Neuronal stem cell (in vitro differentiated cells): ENCODE measurements around the gene IRF3.

Source experiments
- DNase-seq: peaks from one replicate; pipeline ENCODE4 v3.0.0-alpha.2; 2013; ENCODE audit warnings: low spot score
- H2AFZ ChIP-seq: one replicate; pipeline ENCODE4 v1.6.1; 2013; ENCODE audit warnings: mild to moderate bottlenecking, low read length, inconsistent platforms
- H2AK5ac ChIP-seq: 2 replicates; pipeline ENCODE4 v1.6.1; 2013; ENCODE audit warnings: low read depth, mild to moderate bottlenecking, inconsistent platforms, low read length, moderate library complexity, mixed read lengths
- H2BK120ac ChIP-seq: 2 replicates; pipeline ENCODE4 v1.6.1; 2013; ENCODE audit warnings: low read depth, mild to moderate bottlenecking, inconsistent platforms, low read length, moderate library complexity, mixed read lengths
- H2BK12ac ChIP-seq: one replicate; pipeline ENCODE4 v1.6.1; 2013; ENCODE audit warnings: low read length, inconsistent platforms
- H2BK15ac ChIP-seq: 2 replicates; pipeline ENCODE4 v1.6.1; 2013; ENCODE audit warnings: mild to moderate bottlenecking, low read length, inconsistent platforms, mixed read lengths
- H2BK5ac ChIP-seq: one replicate; pipeline ENCODE4 v1.6.1; 2013; ENCODE audit warnings: inconsistent platforms, mild to moderate bottlenecking, low read length, moderate library complexity
- H3K14ac ChIP-seq: one replicate; pipeline ENCODE4 v1.6.1; 2013; ENCODE audit warnings: low read length, inconsistent platforms
- H3K18ac ChIP-seq: 2 replicates; pipeline ENCODE4 v1.6.1; 2013; ENCODE audit warnings: low read length, inconsistent platforms
- H3K23ac ChIP-seq: 2 replicates; pipeline ENCODE4 v1.6.1; 2013; ENCODE audit warnings: low read depth, mild to moderate bottlenecking, mixed read lengths, low read length, inconsistent platforms; ENCODE audit not compliant: poor library complexity
- H3K27ac ChIP-seq: replicated peaks from 3 replicates; pipeline ENCODE4 v1.5.1; 2013; ENCODE audit warnings: low read length, inconsistent platforms
- H3K27me3 ChIP-seq, 3 experiments: 2 replicates each; pipeline ENCODE4 v1.6.1; 2013; ENCODE audit warnings: low read length in 3 of 3, mild to moderate bottlenecking in 2 of 3, inconsistent platforms in 1 of 3, low read depth in 1 of 3, mixed read lengths in 1 of 3, moderate library complexity in 1 of 3; ENCODE audit not compliant: control insufficient read depth in 3 of 3, insufficient read depth in 3 of 3
- H3K36me3 ChIP-seq, 2 donors: replicated peaks in 1 of 2; 2 replicates each; pipeline ENCODE4 v1.6.1; 2013; ENCODE audit warnings: low read length in 2 of 2; ENCODE audit not compliant: control insufficient read depth in 2 of 2, insufficient read depth in 2 of 2
- H3K4ac ChIP-seq: 2 replicates; pipeline ENCODE4 v1.6.1; 2013; ENCODE audit warnings: inconsistent platforms, mild to moderate bottlenecking, low read length, moderate library complexity
- H3K4me1 ChIP-seq, 2 donors: 1 replicate in 1 of 2; 2 replicates in 1 of 2; pipeline ENCODE4 v1.6.1; 2013; ENCODE audit warnings: low read length in 2 of 2, low read depth in 1 of 2; ENCODE audit not compliant: control insufficient read depth in 2 of 2, insufficient read depth in 1 of 2
- H3K4me2 ChIP-seq: one replicate; pipeline ENCODE4 v1.6.1; 2013; ENCODE audit warnings: mild to moderate bottlenecking, low read length, inconsistent platforms; ENCODE audit not compliant: insufficient read depth, poor library complexity, severe bottlenecking
- H3K4me3 ChIP-seq, 2 donors: 2 replicates each; pipeline ENCODE4 v1.5.1; 2013; ENCODE audit warnings: low read length in 2 of 2, mild to moderate bottlenecking in 2 of 2, inconsistent platforms in 1 of 2, moderate library complexity in 1 of 2
- H3K79me1 ChIP-seq: one replicate; pipeline ENCODE4 v1.6.1; 2013; ENCODE audit warnings: low read depth, mild to moderate bottlenecking, inconsistent platforms, low read length, moderate library complexity
- H3K9ac ChIP-seq: one replicate; pipeline ENCODE4 v1.6.1; 2013; ENCODE audit warnings: mild to moderate bottlenecking, low read depth, low read length, inconsistent platforms; ENCODE audit not compliant: poor library complexity
- H3K9me3 ChIP-seq, 2 donors: replicated peaks in 1 of 2; 2 replicates each; pipeline versions ENCODE3 to v1.6.1; 2013; ENCODE audit warnings: low read length in 2 of 2, mild to moderate bottlenecking in 2 of 2, inconsistent platforms in 1 of 2, low read depth in 1 of 2, mixed read lengths in 1 of 2, moderate library complexity in 1 of 2; ENCODE audit not compliant: control insufficient read depth in 2 of 2, insufficient read depth in 1 of 2
- H4K8ac ChIP-seq: one replicate; pipeline ENCODE4 v1.6.1; 2013; ENCODE audit warnings: low read depth, mild to moderate bottlenecking, inconsistent platforms, low read length, moderate library complexity
- H4K91ac ChIP-seq: one replicate; pipeline ENCODE4 v1.6.1; 2013; ENCODE audit warnings: low read length, low read depth, mild to moderate bottlenecking, inconsistent platforms; ENCODE audit not compliant: poor library complexity
- WGBS, 2 donors: extraction: QIAGEN DNeasy Blood & Tissue Kit; methylation state at CpG; one replicate each; pipeline ENCODE4 v1.1.7; 2013; ENCODE audit warnings: missing lambda C conversion rate in 2 of 2, mixed read lengths in 1 of 2; ENCODE audit not compliant: insufficient read length in 2 of 2, insufficient replicate concordance in 1 of 2; ENCODE audit errors: extremely low coverage in 2 of 2; 5-methylcytosine and 5-hydroxymethylcytosine counted together

Gene IRF3

GRCh38 chr19:49667473-49667872 lies 1.8 kb upstream of the IRF3 start:
- Histone ChIP-seq H3K18ac (no peak overlapping the region), H3K4me1 (peaks cover 3 to 15% of the 10 kb centered on the region in 2 donors), H3K4me2 (no peak overlapping the region), H3K27me3 (no peaks in the 10 kb centered on the region), H3K23ac (no peak overlapping the region), H3K14ac (no peak overlapping the region), H2BK12ac (no peak overlapping the region), H2BK5ac (no peak overlapping the region), H3K9me3 (no peaks in the 10 kb centered on the region), H3K36me3 (peaks cover 20 to 42% of the 10 kb centered on the region in 2 donors), H2BK120ac (no peak overlapping the region), H3K9ac (no peak overlapping the region), H3K27ac (no peak overlapping the region), H3K79me1 (peaks cover 8% of the 10 kb centered on the region), H2AK5ac (no peak overlapping the region), H2BK15ac (no peak overlapping the region), H4K91ac (no peak overlapping the region), H2AFZ (no peak overlapping the region), H3K4me3 (peak overlapping the region in 1 of 2 donors; percentile 7), H3K4ac (no peak overlapping the region), H4K8ac (no peak overlapping the region)
- no CpG with 5 or more reads among the region's 2 CpGs for WGBS, 2 donors
- no peak for DNase-seq

GRCh38 chr19:49666120-49666444 lies 425 bp upstream of the IRF3 start:
- H3K9ac ChIP-seq: peak overlapping the region; percentile 37
- H4K8ac ChIP-seq: no peak overlapping the region
- no peaks in the 10 kb centered on the region for H3K9me3 ChIP-seq
- H3K4me1 ChIP-seq: peaks cover 3 to 10% of the 10 kb centered on the region in 2 donors
- H3K27ac ChIP-seq: no peak overlapping the region
- no peak overlapping the region for H2BK5ac ChIP-seq
- H2BK15ac ChIP-seq: no peak overlapping the region
- H4K91ac ChIP-seq: no peak overlapping the region
- peaks cover 8% of the 10 kb centered on the region for H3K79me1 ChIP-seq
- no peak overlapping the region for H2BK120ac ChIP-seq
- H3K4me2 ChIP-seq: peak overlapping the region; percentile 74
- H3K18ac ChIP-seq: peak overlapping the region; percentile 68
- no peaks in the 10 kb centered on the region for H3K27me3 ChIP-seq
- no CpG with 5 or more reads among the region's 9 CpGs for WGBS, 2 donors
- no peak overlapping the region for H2BK12ac ChIP-seq
- H3K14ac ChIP-seq: no peak overlapping the region
- DNase-seq: no peak
- H2AFZ ChIP-seq: peak overlapping the region; percentile 85
- no peak overlapping the region for H3K23ac ChIP-seq
- peak overlapping the region; percentile 73 to 85 for H3K4me3 ChIP-seq
- no peak overlapping the region for H3K4ac ChIP-seq
- no peak overlapping the region for H2AK5ac ChIP-seq
- peaks cover 29 to 53% of the 10 kb centered on the region in 2 donors for H3K36me3 ChIP-seq

GRCh38 chr19:49665036-49665350 lies 664 bp downstream of the IRF3 start:
- no peak for DNase-seq
- Histone ChIP-seq H3K27ac (no peak overlapping the region), H2BK120ac (no peak overlapping the region), H3K14ac (no peak overlapping the region), H3K23ac (no peak overlapping the region), H2BK15ac (no peak overlapping the region), H3K36me3 (peaks cover 34 to 56% of the 10 kb centered on the region in 2 donors), H4K8ac (no peak overlapping the region), H3K27me3 (no peaks in the 10 kb centered on the region), H2AFZ (peak overlapping the region; percentile 85), H3K4me3 (peak overlapping the region; percentile 73 to 87), H3K4ac (no peak overlapping the region), H3K9ac (peak overlapping the region; percentile 98), H2BK12ac (no peak overlapping the region), H3K79me1 (peaks cover 8% of the 10 kb centered on the region), H3K4me1 (peaks cover 3 to 10% of the 10 kb centered on the region in 2 donors), H2BK5ac (no peak overlapping the region), H3K9me3 (peaks cover 2 to 3% of the 10 kb centered on the region in 2 donors), H2AK5ac (no peak overlapping the region), H3K18ac (peak overlapping the region; percentile 94), H4K91ac (no peak overlapping the region), H3K4me2 (peak overlapping the region; percentile 95)
- WGBS, 2 donors: no CpG with 5 or more reads among the region's 7 CpGs

GRCh38 chr19:49664171-49665035 lies 1.3 kb downstream of the IRF3 start:
- Histone ChIP-seq H3K4ac (no peak overlapping the region), H4K91ac (no peak overlapping the region), H3K18ac (peak overlapping the region; percentile 94), H3K9me3 (peaks cover 4 to 5% of the 10 kb centered on the region in 2 donors), H3K4me3 (peak overlapping the region; percentile 73 to 87), H2AFZ (peak overlapping the region; percentile 85), H3K23ac (peak overlapping the region; percentile 83), H2BK5ac (no peak overlapping the region), H3K27ac (peak overlapping the region; percentile 74), H4K8ac (no peak overlapping the region), H3K4me2 (peak overlapping the region; percentile 95), H3K9ac (peak overlapping the region; percentile 98), H2BK15ac (no peak overlapping the region), H2BK12ac (no peak overlapping the region), H3K27me3 (no peaks in the 10 kb centered on the region), H2BK120ac (no peak overlapping the region), H2AK5ac (no peak overlapping the region), H3K4me1 (peaks cover 3 to 10% of the 10 kb centered on the region in 2 donors), H3K79me1 (peaks cover 8% of the 10 kb centered on the region), H3K36me3 (peaks cover 36 to 56% of the 10 kb centered on the region in 2 donors), H3K14ac (no peak overlapping the region)
- WGBS, 2 donors: no CpG with 5 or more reads among the region's 53 CpGs
- DNase-seq: peak; percentile 83
